H7 (cell line): Measurements from ENCODE around the gene CYB561D1. TPM values are rescaled to one million over a fixed set of nuclear protein-coding genes. Genes with fewer than 3 reads are reported as not detected.
A peak's percentile ranks its signal among the peaks of the same experiment; 100 is the strongest.
"Not testable (repeated sequence)": the region's sequence is repeated elsewhere in the genome, so short reads cannot be mapped to it uniquely, and the experiment has no call there.

ENCODE experiments used
- DNase-seq: peaks from one replicate; pipeline ENCODE4 v3.0.0; 2012
- H3K27me3 ChIP-seq: 2 replicates; pipeline ENCODE4 v1.6.0; 2011; ENCODE audit warnings: mild to moderate bottlenecking, low read length; ENCODE audit not compliant: control insufficient read depth, insufficient read depth
- H3K36me3 ChIP-seq: replicated peaks from 2 replicates; pipeline ENCODE4 v1.5.1; 2011; ENCODE audit warnings: low read length; ENCODE audit not compliant: control insufficient read depth, insufficient read depth
- H3K4me3 ChIP-seq: 2 replicates; pipeline ENCODE4 v1.5.1; 2011; ENCODE audit warnings: low read depth, mild to moderate bottlenecking, control low read depth, low read length, moderate library complexity; ENCODE audit not compliant: insufficient read depth
- total RNA-seq: library from RNA; depleted of rRNA; stranded (reverse); fragments of >200 nt; shearing (Covaris generic); gene quantifications from 2 replicates; pipeline ENCODE4 v1.2.3, GENCODE V29; 2014

The CYB561D1 gene
- total RNA-seq, 1 experiment from 2014 or later = 3.1 TPM

DNA sequence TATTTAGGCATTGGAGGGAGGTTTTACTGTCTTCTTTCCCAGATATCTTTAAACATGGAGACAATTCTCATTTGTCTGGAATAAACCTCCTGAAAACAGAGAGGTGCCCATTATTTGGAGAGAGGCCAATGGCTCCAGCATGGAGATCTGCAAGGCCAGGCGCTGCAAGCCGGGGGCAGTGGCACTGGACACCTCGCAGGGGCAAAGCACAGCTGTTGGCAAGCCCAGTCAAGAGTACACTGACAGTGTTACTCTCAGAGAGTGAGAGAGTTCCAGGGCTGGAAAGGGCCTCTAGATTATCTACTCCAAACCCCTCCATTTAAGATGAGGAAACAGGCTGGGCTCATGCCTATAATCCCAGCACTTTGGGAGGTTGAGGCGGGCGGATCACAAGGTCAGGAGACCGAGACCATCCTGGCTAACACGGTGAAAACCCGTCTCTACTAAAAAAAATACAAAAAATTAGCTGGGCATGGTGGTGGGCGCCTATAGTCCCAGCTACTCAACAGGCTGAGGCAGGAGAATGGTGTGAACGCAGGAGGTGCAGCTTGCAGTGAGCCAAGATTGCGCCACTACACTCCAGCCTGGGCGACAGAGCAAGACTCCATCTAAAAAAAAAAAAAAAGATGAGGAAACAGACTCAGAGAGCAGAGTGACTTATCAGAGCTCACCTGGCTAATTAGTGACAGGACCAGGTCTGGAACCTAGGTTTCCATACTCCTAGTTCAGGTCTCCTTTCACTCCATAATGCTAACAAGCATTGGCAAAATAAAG is 20.4 kb upstream of the CYB561D1 start:
- not testable (repeated sequence) for H3K4me3 ChIP-seq, H3K36me3 ChIP-seq
- H3K27me3 ChIP-seq = peaks cover 18% of the 10 kb centered on the region
- peak; percentile 4 for DNase-seq

DNA sequence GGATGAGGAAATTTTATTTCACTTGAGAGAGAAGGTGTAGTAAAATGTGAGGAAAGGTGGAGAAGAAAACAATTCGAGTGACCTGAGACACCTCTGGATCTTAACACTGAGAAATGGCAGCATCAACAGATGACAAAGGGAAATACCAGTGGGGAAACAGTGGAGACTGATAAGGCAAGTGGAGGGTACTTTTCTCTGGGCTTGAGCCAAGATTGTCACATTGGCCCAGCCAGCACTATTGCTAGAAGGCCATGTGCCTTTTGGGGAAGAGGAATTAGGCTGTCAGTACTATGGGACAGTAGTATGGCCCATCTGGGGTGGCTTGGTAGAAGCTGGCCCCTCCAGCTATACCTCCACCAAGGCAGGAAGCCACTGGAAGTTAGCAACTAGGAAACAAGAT is 19.2 kb upstream of the CYB561D1 start:
- DNase-seq = peak; percentile 7
- peaks cover 13% of the 10 kb centered on the region for H3K27me3 ChIP-seq

DNA sequence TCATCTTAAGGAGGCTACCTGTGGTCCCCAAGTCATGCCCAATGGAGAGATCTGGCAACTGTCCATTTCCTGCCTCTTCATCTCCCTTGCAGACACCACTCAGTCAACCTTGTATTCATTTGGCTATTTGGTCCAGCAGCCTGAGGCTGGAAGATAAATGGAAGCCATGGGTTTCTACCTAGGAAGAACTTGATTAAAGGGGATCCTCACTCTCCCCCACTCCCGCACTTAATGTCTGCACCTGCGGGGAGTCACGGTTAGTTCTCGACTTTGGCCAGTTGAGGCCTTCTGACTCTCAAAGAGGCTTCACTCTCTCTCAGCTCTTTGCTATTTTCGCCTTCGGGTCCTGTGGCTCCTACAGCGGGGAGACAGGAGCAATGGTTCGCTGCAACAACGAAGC is 18.6 kb upstream of the CYB561D1 start:
- Histone ChIP-seq H3K36me3 (no peaks in the 10 kb centered on the region), H3K4me3 (no peak overlapping the region), H3K27me3 (peaks cover 9% of the 10 kb centered on the region)
- peak; percentile 14 for DNase-seq

More for the DNA sequence above, 19.2 kb upstream of the CYB561D1 start:
- H3K4me3 ChIP-seq = no peak overlapping the region
- no peaks in the 10 kb centered on the region for H3K36me3 ChIP-seq

DNA sequence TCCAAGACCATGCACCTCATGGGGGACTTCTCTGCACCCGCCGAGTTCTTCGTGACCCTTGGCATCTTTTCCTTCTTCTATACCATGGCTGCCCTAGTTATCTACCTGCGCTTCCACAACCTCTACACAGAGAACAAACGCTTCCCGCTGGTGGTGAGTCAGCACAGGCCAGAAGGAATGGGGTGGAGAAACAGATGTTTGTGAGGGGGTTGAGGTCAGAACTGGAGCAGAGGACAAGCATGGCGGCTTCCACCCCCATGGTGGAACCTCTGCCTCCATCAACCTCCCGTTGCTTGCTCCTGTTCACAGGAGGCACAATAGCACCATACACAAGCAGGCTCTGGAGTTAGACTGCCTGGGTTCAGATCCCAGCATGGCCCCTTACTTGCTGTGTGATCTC is 17.1 kb upstream of the CYB561D1 start:
- no peak for DNase-seq
- Histone ChIP-seq H3K27me3 (peaks cover 3% of the 10 kb centered on the region; the same call in 1 of the 2 replicates), H3K36me3 (no peaks in the 10 kb centered on the region), H3K4me3 (no peak overlapping the region)

DNA sequence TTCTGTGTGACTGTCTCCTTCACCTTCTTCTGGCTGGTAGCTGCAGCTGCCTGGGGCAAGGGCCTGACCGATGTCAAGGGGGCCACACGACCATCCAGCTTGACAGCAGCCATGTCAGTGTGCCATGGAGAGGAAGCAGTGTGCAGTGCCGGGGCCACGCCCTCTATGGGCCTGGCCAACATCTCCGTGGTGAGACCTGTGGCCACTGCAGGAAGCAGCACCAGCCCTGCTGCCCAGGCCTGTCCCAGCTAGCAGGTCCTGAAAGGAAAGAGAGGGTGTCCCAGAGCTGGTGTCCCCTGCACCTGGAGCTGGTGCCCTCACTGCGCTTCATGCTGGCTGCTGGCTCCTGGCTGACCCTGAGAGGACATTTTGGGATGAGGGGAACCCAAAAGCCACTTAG is 16.1 kb upstream of the CYB561D1 start:
- DNase-seq = no peak
- Histone ChIP-seq H3K36me3 (no peaks in the 10 kb centered on the region), H3K4me3 (no peak overlapping the region), H3K27me3 (peaks cover 3% of the 10 kb centered on the region; the same call in 1 of the 2 replicates)

DNA sequence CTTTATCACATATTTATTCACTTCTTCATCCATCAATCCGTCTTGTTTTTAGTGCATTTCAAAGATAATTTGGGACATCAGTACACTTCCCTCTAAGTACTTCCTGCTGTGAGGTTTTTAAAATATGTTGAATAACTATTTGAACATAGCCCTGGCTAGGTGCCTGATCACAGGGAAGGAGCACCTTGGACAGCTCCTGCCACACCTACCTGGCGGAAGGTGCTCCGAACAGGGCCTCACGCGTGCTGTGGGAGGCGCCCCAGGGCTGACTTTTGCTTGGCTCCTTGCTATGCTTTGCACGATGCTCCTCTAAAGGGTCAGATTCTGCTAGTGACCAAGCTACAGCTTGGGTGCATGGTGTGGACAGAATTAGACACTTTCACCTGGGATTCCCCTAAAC is 15.1 kb upstream of the CYB561D1 start:
- H3K4me3 ChIP-seq = no peak overlapping the region
- H3K36me3 ChIP-seq = no peaks in the 10 kb centered on the region
- peaks cover 3% of the 10 kb centered on the region; the same call in 1 of the 2 replicates for H3K27me3 ChIP-seq
- peak; percentile 84 for DNase-seq

DNA sequence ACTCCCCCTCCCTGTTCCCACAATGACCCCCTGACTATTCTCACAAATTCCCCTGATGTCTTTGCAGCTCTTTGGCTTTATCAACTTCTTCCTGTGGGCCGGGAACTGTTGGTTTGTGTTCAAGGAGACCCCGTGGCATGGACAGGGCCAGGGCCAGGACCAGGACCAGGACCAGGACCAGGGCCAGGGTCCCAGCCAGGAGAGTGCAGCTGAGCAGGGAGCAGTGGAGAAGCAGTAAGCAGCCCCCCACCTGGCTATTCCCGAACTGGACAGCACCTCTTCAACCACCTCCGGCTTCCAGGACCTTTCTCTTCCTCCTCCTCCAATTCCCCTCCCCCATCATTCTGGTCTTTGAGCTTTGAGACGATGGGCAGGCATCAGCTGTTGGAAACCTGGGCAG is 14.6 kb upstream of the CYB561D1 start:
- H3K4me3 ChIP-seq = no peak overlapping the region
- H3K36me3 ChIP-seq = no peaks in the 10 kb centered on the region
- H3K27me3 ChIP-seq = peaks cover 3% of the 10 kb centered on the region; the same call in 1 of the 2 replicates
- peak; percentile 28 for DNase-seq

DNA sequence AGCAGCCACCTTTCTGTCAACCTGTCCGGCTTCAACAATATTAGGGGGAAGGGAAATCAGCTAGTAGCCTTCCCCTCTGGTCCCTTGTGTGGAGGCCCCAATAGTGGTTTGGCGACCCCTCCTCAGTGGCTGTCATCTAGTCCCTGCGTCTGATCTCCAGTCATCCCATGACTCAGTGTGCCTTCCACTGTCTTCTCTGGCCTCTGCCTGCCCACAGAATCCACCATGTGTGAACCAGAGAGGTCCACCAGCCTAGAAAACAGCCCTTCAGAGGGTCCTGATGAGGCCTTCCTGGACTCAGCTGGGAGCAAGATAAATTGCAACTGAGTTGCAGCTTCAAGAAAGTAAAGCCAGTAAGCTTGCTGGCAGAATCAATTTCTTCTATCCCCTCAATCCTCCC is 14.0 kb upstream of the CYB561D1 start:
- Histone ChIP-seq H3K36me3 (no peaks in the 10 kb centered on the region), H3K27me3 (peaks cover 3% of the 10 kb centered on the region; the same call in 1 of the 2 replicates), H3K4me3 (no peak overlapping the region)
- DNase-seq = peak; percentile 20

DNA sequence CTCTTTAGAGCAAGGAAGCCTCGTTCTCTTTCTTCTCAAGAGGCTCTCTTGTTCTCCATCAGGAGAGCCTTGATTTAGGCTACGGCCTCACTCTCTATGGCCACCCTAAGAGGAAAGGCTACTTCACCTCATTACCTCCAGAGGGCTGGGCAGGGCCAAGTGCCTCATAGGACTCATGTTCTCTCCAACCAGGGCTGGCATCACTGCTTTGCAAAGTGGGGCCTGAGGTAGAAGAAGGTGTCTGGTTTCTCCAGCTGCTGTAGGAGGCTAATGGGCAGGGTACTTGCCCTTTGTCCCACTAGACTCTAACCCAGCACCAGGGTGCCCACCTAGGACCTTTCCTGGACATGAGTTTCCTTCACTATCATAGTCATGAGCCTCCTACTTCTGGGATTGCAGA is 12.2 kb upstream of the CYB561D1 start:
- Histone ChIP-seq H3K36me3 (no peaks in the 10 kb centered on the region; the same call in 1 of the 2 replicates), H3K4me3 (no peak overlapping the region), H3K27me3 (peaks cover 2% of the 10 kb centered on the region; the same call in 1 of the 2 replicates)
- no peak for DNase-seq

DNA sequence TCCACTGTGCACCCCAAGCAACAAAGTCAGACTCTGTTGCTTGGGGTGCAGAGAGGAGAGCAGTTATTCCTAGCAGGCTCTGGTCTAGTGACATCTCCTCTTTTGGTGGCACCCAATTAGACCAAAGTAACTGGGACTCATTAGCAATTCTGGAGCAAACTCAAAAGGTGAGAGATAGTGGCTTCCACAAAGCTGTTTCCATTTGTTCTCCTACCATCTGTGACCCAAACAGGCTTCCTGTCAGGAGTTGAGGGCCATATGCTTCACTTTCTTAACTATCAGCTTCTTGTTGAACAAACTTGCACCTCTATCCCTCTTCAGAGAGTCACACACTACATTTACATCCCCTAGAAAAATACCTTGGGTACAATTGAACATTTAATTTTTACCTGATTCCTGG is 11.7 kb upstream of the CYB561D1 start:
- no peak for DNase-seq
- H3K36me3 ChIP-seq = no peaks in the 10 kb centered on the region; the same call in 1 of the 2 replicates
- H3K27me3 ChIP-seq = peaks cover 2% of the 10 kb centered on the region; the same call in 1 of the 2 replicates
- no peak overlapping the region for H3K4me3 ChIP-seq

DNA sequence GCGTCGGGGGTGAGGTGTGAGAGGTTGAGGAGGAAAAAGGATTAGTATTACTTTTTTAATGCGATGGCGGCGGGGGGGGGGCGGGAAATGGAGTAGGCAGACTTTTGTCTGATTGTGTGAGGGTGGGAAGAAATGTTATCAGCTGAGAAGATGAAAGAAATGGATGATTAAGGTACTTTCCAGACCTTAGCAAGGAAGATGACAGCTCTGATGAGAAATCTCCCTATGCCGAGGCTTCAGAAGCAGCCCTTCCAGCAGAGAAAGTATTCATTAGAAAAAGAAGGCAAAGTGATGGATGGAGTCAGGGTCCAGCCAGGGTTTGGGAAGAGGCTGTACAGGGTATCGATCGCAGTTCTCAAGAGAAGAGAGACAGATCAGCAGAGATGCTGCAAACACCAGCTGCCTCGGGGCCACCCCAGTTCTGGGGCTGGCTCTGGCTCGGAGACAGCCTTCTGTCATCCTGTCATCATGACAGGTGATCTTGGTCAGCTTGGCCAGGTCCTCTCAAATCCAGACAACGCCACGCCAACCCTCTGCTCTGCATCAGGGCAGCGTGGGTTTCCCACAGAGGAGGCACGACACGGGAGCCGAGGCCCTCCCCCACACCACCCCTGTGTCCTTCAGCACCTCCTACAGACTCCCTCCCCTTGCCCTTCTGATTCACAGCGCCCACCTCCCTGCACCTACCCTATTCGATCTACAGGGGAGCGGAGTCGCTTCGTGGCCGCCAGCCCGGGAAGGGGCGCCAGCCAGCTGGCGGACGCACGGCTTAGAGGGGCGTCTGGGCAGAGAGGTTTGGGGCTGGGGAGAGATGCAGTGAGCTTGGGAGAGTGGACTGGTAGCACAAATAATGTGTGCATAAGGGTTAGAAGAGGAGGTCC is 10.9 kb upstream of the CYB561D1 start:
- Histone ChIP-seq H3K4me3 (peak overlapping the region; percentile 70), H3K36me3 (no peaks in the 10 kb centered on the region; the same call in 1 of the 2 replicates), H3K27me3 (no peaks in the 10 kb centered on the region; the same call in 1 of the 2 replicates)
- DNase-seq = peak; percentile 90

DNA sequence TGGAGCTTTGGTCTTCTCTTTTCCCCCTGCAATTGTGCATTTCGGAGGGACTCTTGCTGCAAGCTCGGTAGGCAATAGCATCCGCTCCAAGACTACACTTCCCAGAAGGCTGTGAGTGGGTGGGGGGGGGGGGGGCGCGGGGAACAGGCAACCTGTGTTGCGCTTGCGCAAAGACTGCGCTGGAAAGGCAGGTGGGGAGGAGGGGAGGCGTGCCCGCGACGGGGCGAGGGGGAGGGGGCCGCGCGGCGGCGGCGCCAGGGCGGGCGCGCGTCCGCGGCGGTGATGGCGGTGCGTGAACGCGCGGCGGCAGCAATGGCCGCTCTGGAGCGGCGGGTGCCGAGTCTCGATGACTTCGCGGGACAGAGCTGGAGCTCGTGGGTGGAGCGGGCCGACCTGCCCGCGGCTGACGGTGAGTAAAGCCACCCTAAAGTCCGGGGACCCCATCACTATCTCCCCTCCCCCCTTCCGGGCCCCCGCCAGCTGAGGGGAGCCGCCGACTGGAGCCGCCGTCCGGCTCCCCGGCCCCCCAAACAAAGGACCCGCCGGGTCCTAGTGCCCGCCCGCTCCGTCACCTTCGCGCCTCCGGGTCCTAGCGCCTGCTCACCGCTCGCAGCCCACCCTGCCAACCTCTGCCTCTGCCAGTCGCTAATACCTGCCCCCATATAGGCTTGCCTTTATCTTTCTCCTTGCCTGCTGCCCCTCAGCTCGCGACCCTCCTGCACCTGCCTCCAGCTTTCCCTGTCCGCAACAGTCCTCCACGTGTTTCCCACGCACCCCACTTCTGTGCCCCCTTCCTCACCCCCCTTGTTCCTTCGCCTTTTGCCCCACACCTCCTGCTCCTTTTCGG is 10.0 kb upstream of the CYB561D1 start, which contains the start of gene ATXN7L2:
TSS of gene ATXN7L2 (plus strand) at position 234 of the 847 bp plus-strand sequence. CDS start at position 283, 49 bp downstream.
- Histone ChIP-seq H3K4me3 (peak within 1 kb of the TSS; percentile 74), H3K36me3 (no peaks in the 10 kb centered on the region; the same call in 1 of the 2 replicates), H3K27me3 (no peaks in the 10 kb centered on the region; the same call in 1 of the 2 replicates)
- DNase-seq = peak; percentile 100

DNA sequence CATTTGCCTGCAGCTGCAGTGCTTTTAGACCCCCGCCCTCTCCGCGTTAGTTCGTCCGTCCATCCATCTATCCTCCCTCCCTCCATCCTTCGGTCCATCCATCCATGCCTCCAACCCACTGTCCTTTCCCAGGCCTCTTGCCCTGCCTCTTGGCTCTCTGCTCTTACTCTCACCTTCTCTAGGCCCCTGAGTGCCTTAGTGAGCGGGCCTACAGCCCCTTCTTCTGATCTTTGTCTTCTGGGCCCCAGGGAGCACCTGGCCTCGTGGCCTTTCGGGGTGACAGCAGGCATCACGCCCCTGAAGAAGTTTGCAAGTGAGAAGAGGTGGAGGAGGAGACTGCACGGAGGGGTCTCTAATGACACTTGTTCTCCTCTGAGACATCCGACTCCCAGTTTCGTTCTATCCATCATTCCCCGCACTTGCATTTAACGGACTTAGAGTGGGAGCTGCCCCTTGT is 9.3 kb upstream of the CYB561D1 start:
- Histone ChIP-seq H3K27me3 (no peaks in the 10 kb centered on the region; the same call in 1 of the 2 replicates), H3K36me3 (peaks cover 1% of the 10 kb centered on the region), H3K4me3 (peak overlapping the region; percentile 74)
- DNase-seq = peak; percentile 71

DNA sequence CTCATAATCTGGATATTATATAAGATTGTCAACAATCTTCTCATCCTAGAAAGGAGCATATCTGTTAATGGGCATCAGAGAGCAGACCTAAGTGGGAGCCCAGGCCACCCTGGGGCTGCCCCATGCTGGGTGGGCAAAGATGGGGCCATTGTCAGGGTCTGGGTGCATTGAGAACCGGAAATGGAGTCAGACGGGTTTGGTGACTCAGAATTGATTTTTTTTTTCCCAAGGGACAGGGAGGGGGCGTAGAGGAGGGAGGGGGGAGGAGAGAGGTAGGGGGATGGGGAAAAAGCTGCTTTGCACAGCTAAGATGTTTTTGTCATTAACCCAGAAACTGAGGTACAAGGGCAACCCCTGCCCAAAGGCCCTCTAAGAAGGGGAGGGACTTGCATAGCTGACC is 8.9 kb upstream of the CYB561D1 start:
- H3K36me3 ChIP-seq = peaks cover 1% of the 10 kb centered on the region
- peak; percentile 68 for DNase-seq
- peak overlapping the region; percentile 74 for H3K4me3 ChIP-seq
- H3K27me3 ChIP-seq = no peaks in the 10 kb centered on the region; the same call in 1 of the 2 replicates
